Neural progenitor cell (in vitro differentiated cells): ENCODE measurements around the gene ERGIC3.

ENCODE experiments used
- CTCF ChIP-seq: fragments of 200-600 bp; sonication (generic); IDR thresholded peaks from 2 replicates; pipeline ENCODE4 v1.5.1; 2017; ENCODE audit warnings: antibody characterized with exemption, mild to moderate bottlenecking
- EZH2 ChIP-seq: fragments of 200-600 bp; sonication (generic); IDR thresholded peaks from 2 replicates; pipeline ENCODE4 v1.6.1; 2017; ENCODE audit warnings: antibody characterized with exemption, mild to moderate bottlenecking, moderate library complexity
- EZH2phosphoT487 ChIP-seq: fragments of 200-600 bp; sonication (generic); IDR thresholded peaks from 2 replicates; pipeline ENCODE4 v1.6.1; 2017; ENCODE audit warnings: antibody characterized with exemption

GRCh38 chr20:35587436-35587835, 45.6 kb downstream of the ERGIC3 start:
- TF ChIP-seq EZH2 = no peak
- no peak for TF ChIP-seq CTCF
- TF ChIP-seq EZH2phosphoT487 = no peak
